ENCODE data around the gene SNAPC4. TPM values are rescaled to one million over a fixed set of nuclear protein-coding genes. Genes with fewer than 3 reads are reported as not detected.

SNAPC4 gene
- total and polyA plus RNA-seq, 10 donors, result 4.6 to 14.5 (median 10.1) TPM

GRCh38 chr9:136385015-136385414, 15.0 kb downstream of the SNAPC4 start:
- 71 to 84% (median 72%) methylated on average over 11 of the region's 11 CpGs for WGBS, 5 donors
- Histone ChIP-seq H3K4me3 (no peak overlapping the region), H3K27ac (no peak overlapping the region), H3K27me3 (replicated peaks in 1 of 7) (no peaks in the 10 kb centered on the region), H3K4me1 (no peaks in the 10 kb centered on the region), H3K36me3 (peaks cover 0 to 100% (median 82%) of the 10 kb centered on the region in 6 donors), H3K9me3 (no peaks in the 10 kb centered on the region)
- intact Hi-C loops (cut with DNase I; ENCODE audit: low total_unique reads), result no loop called here
- no peak for TF ChIP-seq POLR2AphosphoS5 (IDR thresholded peaks at IDR 0.05)
- TF ChIP-seq POLR2A (IDR thresholded peaks at IDR 0.05), result no peak
- TF ChIP-seq, protein P1, sequence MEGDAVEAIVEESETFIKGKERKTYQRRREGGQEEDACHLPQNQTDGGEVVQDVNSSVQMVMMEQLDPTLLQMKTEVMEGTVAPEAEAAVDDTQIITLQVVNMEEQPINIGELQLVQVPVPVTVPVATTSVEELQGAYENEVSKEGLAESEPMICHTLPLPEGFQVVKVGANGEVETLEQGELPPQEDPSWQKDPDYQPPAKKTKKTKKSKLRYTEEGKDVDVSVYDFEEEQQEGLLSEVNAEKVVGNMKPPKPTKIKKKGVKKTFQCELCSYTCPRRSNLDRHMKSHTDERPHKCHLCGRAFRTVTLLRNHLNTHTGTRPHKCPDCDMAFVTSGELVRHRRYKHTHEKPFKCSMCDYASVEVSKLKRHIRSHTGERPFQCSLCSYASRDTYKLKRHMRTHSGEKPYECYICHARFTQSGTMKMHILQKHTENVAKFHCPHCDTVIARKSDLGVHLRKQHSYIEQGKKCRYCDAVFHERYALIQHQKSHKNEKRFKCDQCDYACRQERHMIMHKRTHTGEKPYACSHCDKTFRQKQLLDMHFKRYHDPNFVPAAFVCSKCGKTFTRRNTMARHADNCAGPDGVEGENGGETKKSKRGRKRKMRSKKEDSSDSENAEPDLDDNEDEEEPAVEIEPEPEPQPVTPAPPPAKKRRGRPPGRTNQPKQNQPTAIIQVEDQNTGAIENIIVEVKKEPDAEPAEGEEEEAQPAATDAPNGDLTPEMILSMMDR (IDR thresholded peaks at IDR 0.05 in 8 of 11, conservative IDR thresholded peaks at IDR 0.05 in 3 of 11), result no peak
- DNase-seq, result no peak

DNA sequence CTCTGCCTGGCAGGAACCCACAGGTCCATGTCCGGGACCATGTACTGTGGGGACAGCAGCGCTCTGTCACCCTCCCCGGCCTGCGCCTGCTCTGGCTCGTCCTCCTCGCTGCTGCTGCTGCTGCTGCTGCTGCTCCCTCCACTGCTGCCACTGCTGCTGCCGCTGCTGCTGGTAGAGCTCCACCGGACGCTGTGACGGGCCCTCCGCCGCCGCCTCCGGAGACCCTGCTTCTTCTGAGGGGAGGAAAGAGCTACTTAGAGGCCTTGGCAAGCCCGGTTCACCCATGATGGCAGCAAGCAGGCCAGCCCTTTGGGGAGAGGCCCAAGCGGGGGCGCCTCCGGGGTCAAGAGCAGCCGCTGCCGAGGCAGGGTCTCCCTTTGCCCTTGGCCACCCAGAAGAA, 16.5 kb downstream of the SNAPC4 start:
- no peak for DNase-seq
- Histone ChIP-seq H3K9me3 (no peaks in the 10 kb centered on the region), H3K36me3 (peaks cover 0 to 100% (median 82%) of the 10 kb centered on the region in 6 donors), H3K27ac (no peak overlapping the region), H3K4me3 (no peak overlapping the region), H3K4me1 (no peaks in the 10 kb centered on the region), H3K27me3 (replicated peaks in 1 of 7) (no peaks in the 10 kb centered on the region)
- TF ChIP-seq POLR2AphosphoS5 (IDR thresholded peaks at IDR 0.05) (no peak), POLR2A (IDR thresholded peaks at IDR 0.05) (no peak)
- TF ChIP-seq, protein P1 (IDR thresholded peaks at IDR 0.05 in 8 of 11, conservative IDR thresholded peaks at IDR 0.05 in 3 of 11), result no peak
- intact Hi-C loops (cut with DNase I; ENCODE audit: low total_unique reads), result no loop called here
- 95 to 97% (median 96%) methylated on average over 15 to 20 of the region's 20 CpGs for WGBS, 5 donors

DNA sequence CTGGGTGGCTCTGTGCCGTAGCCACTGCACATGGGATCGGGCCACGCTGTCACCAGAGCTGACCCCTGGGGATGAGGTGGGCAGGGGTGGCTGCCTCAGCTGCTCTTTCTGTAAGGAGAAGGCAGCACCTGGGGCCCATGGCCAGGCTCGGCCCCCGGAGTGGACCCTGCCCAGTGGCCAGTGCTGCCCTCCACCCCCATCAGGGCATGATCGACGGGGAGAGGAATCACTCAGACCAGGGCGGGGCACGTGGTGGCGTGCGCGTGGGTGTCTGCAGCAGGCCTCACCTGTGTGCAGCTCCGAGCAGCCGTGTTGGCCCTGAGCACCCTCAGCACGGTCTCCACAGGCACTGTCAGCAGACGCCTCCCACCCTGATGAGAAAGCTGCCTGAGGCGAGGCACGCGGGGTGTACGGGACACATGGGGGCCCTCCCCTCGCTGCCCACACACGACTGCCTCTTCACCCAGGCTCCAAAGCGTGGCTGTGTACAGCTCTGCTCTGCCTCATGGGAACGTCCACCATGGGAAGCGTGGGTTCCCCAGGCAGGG, 17.9 kb downstream of the SNAPC4 start:
- no peak for TF ChIP-seq POLR2A (IDR thresholded peaks at IDR 0.05)
- TF ChIP-seq, protein P1 (IDR thresholded peaks at IDR 0.05 in 8 of 11, conservative IDR thresholded peaks at IDR 0.05 in 3 of 11), result no peak
- no peak for TF ChIP-seq POLR2AphosphoS5 (IDR thresholded peaks at IDR 0.05)
- no peak overlapping the region for H3K4me3 ChIP-seq
- no peak overlapping the region for H3K27ac ChIP-seq
- 90 to 95% (median 93%) methylated on average over 4 to 25 of the region's 25 CpGs for WGBS, 5 donors
- peaks cover 0 to 95% (median 72%) of the 10 kb centered on the region in 6 donors for H3K36me3 ChIP-seq
- intact Hi-C loops (cut with DNase I; ENCODE audit: low total_unique reads), result no loop called here
- H3K9me3 ChIP-seq, result no peaks in the 10 kb centered on the region
- peaks cover 0 to 5% (median 2%) of the 10 kb centered on the region in 6 donors for H3K4me1 ChIP-seq
- DNase-seq, result no peak
- H3K27me3 ChIP-seq (replicated peaks in 1 of 7), result no peaks in the 10 kb centered on the region

GRCh38 chr9:136381311-136381710, 18.7 kb downstream of the SNAPC4 start:
- WGBS, 5 donors, result 87 to 98% (median 91%) methylated on average over 6 to 9 of the region's 9 CpGs
- no peaks in the 10 kb centered on the region for H3K27me3 ChIP-seq (replicated peaks in 1 of 7)
- TF ChIP-seq POLR2AphosphoS5 (IDR thresholded peaks at IDR 0.05), result no peak
- TF ChIP-seq POLR2A (IDR thresholded peaks at IDR 0.05), result no peak
- TF ChIP-seq, protein P1 (IDR thresholded peaks at IDR 0.05 in 8 of 11, conservative IDR thresholded peaks at IDR 0.05 in 3 of 11), result no peak
- H3K9me3 ChIP-seq, result no peaks in the 10 kb centered on the region
- H3K36me3 ChIP-seq, result peaks cover 0 to 87% (median 68%) of the 10 kb centered on the region in 6 donors
- H3K27ac ChIP-seq, result no peak overlapping the region
- intact Hi-C loops (cut with DNase I; ENCODE audit: low total_unique reads), result no loop called here
- DNase-seq, result no peak
- no peak overlapping the region for H3K4me3 ChIP-seq
- peaks cover 0 to 13% (median 5%) of the 10 kb centered on the region in 6 donors for H3K4me1 ChIP-seq
